HepG2 (cell line): ENCODE measurements around the gene AHSG. TPM values are rescaled to one million over a fixed set of nuclear protein-coding genes. Genes with fewer than 3 reads are reported as not detected.

Source experiments
- AHDC1 ChIP-seq: sonication (generic); formaldehyde crosslinking; IDR thresholded peaks from 2 replicates; pipeline ENCODE4 v1.5.1; 2020; ENCODE audit warnings: mild to moderate bottlenecking, missing genetic modification reagents, borderline replicate concordance
- ATF2 ChIP-seq: sonication (generic); formaldehyde crosslinking; IDR thresholded peaks from 2 replicates; pipeline ENCODE4 v1.4.0; 2020; ENCODE audit warnings: missing genetic modification reagents
- FOXK2 ChIP-seq: fragments of 450-650 bp; IDR thresholded peaks from 2 replicates; pipeline ENCODE4 v1.6.1; 2016
- HNRNPUL1 ChIP-seq: fragments of 200-400 bp; formaldehyde crosslinking; IDR thresholded peaks from 2 replicates; pipeline ENCODE4 v1.6.1; 2017; ENCODE audit warnings: low read depth, mild to moderate bottlenecking, low read length, moderate library complexity
- NR2F1 ChIP-seq, 2 experiments: fragments of 450-650 bp in 1 of 2; formaldehyde crosslinking in 1 of 2; IDR thresholded peaks; 2 replicates each; pipeline versions ENCODE4 v1.5.0 to v1.6.1; 2016 to 2020; ENCODE audit warnings: mild to moderate bottlenecking in 1 of 2, missing compliant biosample characterization in 1 of 2, missing genetic modification reagents in 1 of 2, moderate library complexity in 1 of 2
- SMYD3 ChIP-seq: sonication (generic); formaldehyde crosslinking; IDR thresholded peaks from 2 replicates; pipeline ENCODE4 v1.8.1; 2023; ENCODE audit warnings: mild to moderate bottlenecking, missing genetic modification reagents
- SSRP1 ChIP-seq: IDR thresholded peaks from 2 replicates; pipeline ENCODE4 v1.6.1; 2016; ENCODE audit warnings: control low read depth
- TEAD2 ChIP-seq: sonication (generic); formaldehyde crosslinking; IDR thresholded peaks from 2 replicates; pipeline ENCODE4 v1.9.0; 2021; ENCODE audit warnings: missing genetic modification reagents
- THAP11 ChIP-seq: IDR thresholded peaks from 2 replicates; pipeline ENCODE4 v1.6.1; 2016; ENCODE audit warnings: missing biosample characterization, missing genetic modification reagents
- ZBTB38 ChIP-seq: sonication (generic); formaldehyde crosslinking; IDR thresholded peaks from 2 replicates; pipeline ENCODE4 v1.5.1; 2020; ENCODE audit warnings: mild to moderate bottlenecking, missing genetic modification reagents
- ZBTB4 ChIP-seq: sonication (generic); formaldehyde crosslinking; IDR thresholded peaks from 2 replicates; pipeline ENCODE4 v1.4.0; 2020; ENCODE audit warnings: missing genetic modification reagents, mild to moderate bottlenecking, borderline replicate concordance
- ZFP37 ChIP-seq: sonication (generic); formaldehyde crosslinking; IDR thresholded peaks from 2 replicates; pipeline ENCODE4 v1.4.0; 2020; ENCODE audit warnings: missing genetic modification reagents, borderline replicate concordance
- ZKSCAN1 ChIP-seq: fragments of 150-350 bp; IDR thresholded peaks from 2 replicates; pipeline ENCODE4 v1.6.1; 2014; ENCODE audit warnings: low read length
- ZKSCAN5 ChIP-seq: sonication (generic); formaldehyde crosslinking; IDR thresholded peaks from 2 replicates; pipeline ENCODE4 v1.5.1; 2020; ENCODE audit warnings: mild to moderate bottlenecking, missing genetic modification reagents
- ZNF574 ChIP-seq: sonication (generic); formaldehyde crosslinking; IDR thresholded peaks from 2 replicates; pipeline ENCODE4 v1.4.0; 2020; ENCODE audit warnings: missing genetic modification reagents
- ZSCAN22 ChIP-seq: sonication (generic); formaldehyde crosslinking; IDR thresholded peaks from 2 replicates; pipeline ENCODE4 v1.4.0; 2020; ENCODE audit warnings: mild to moderate bottlenecking, missing genetic modification reagents
- polyA plus RNA-seq, 8 experiments: library from polyadenylated mRNA; depleted of rRNA in 3 of 8; stranded (reverse) in 7 of 8; unstranded in 1 of 8; fragments of >200 nt; fragmentation: Illumina TruSeq in 4 of 8; extraction: Trizol in 4 of 8; gene quantifications; 2 replicates each; pipeline versions ENCODE4 v1.2.1 to v1.2.3, GENCODE V29; 2011 to 2016; ENCODE audit warnings: low read depth in 4 of 8, missing spikeins in 1 of 8, mixed read lengths in 1 of 8; ENCODE audit not compliant: insufficient read depth in 1 of 8
- total RNA-seq, 5 experiments: library from RNA; depleted of rRNA; stranded (reverse); fragments of >200 nt; fragmentation: Illumina TruSeq; extraction: Trizol; gene quantifications; 2 replicates each; pipeline ENCODE4 v1.2.3, GENCODE V29; 2016; ENCODE audit warnings: low read depth in 1 of 5

The AHSG gene
- total and polyA plus RNA-seq, 2 of the 13 experiments (the other 11 are each of a cell fraction or from before 2014, with no cell fraction given) = 2,043 to 19,152 TPM

- TF ChIP-seq ZNF574 (peak; percentile 70), ZBTB38 (peak; percentile 30; the same call in 1 of the 2 replicates), SMYD3 (CRISPR knock-in tag) (peak; percentile 80; the same call in 1 of the 2 replicates), ZKSCAN1 (no peak), TEAD2 (CRISPR knock-in tag) (no peak), ZFP37 (CRISPR knock-in tag) (no peak), THAP11 (CRISPR knock-in tag) (peak; percentile 47; the same call in 1 of the 2 replicates), HNRNPUL1 (no peak), ZSCAN22 (CRISPR knock-in tag) (no peak), ZBTB4 (CRISPR knock-in tag) (0 out of 2 replicates have a peak, but pooled peaks have one; percentile 45), NR2F1 (CRISPR knock-in tag; IDR thresholded peaks at IDR 0.05) (peak in 1 of 2 experiments; percentile 43; a peak in 2 of 4 replicates), ZKSCAN5 (peak; percentile 51; the same call in 1 of the 2 replicates), FOXK2 (peak; percentile 58; the same call in 1 of the 2 replicates), ATF2 (CRISPR knock-in tag) (peak; percentile 80), SSRP1 (peak; percentile 62), AHDC1 (CRISPR knock-in tag) (peak; percentile 81; the same call in 1 of the 2 replicates)
Measured at GRCh38 chr3:186630950-186631641, 18.2 kb downstream of the AHSG start (continued).
